ENCODE data around the gene EARS2.

DNA sequence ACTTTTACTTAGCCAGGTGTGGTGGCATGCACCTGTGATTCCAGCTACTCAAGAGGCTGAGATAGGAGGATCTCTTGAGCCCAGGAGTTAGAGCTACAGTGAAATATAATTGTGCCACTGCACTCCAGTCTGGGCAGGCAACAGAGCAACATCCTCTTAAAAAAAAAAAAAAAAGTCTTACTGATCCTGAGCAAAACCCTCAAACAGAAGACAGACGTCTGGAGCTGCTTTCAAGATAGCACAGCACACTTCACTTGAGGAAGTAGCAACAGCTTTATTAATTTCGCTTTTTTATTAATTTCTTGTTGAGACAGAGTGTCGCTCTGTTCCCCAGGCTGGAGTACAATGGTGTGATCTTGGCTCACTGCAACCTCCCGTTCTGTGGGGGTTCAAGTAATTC lies 36.6 kb downstream of the EARS2 start:
- TF ChIP-seq POLR2A (IDR thresholded peaks at IDR 0.05; ENCODE audit: low read length) (no peak), GATA1 (IDR thresholded peaks at IDR 0.05; ENCODE audit: low read depth, low read length) (no peak)

Measured in erythroblast (primary cell).